Fibroblast of skin of back (primary cell): ENCODE measurements around the gene CYP4F22.

Experiments used
- DNase-seq: peaks from one replicate; pipeline ENCODE4 v3.0.0-alpha.2; 2013

The CYP4F22 gene

DNA sequence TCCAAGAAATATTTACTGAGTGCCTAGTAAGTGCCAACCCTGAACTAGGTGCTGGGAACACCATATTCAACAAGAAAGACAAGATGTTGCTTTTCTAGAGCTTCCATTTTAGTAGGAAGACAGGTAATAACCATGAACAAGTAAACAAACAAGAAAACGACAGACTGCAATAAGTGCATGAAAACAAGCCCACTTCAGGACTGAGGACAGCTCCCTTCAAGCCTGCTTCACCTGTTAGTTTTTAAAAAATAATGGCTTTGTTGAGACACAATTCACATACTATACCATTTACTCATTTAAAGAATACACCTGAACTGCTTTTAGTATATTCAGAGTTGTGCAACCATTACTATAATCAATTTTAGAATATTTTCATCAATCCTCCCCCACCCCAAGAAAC is 30.4 kb downstream of the CYP4F22 start:
- no peak for DNase-seq

DNA sequence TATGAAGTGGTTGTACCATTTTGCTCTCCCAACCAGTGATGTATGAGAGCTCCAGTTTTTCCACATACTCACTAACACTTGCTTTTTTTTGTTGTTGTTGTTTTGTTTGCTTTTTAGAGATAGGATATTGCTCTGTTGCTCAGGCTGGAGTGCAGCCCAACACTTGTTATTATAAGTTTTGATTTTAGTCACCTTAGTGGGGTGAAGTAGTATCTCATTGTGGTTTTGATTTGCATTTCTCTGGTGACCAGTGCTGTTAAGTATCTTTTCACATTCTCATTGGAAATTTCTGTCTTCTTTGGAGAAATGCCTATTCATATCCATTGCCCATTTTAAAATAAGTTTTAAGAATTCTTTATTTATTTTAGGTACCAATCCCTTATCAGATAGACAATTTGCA is 31.3 kb downstream of the CYP4F22 start:
- DNase-seq, result no peak

DNA sequence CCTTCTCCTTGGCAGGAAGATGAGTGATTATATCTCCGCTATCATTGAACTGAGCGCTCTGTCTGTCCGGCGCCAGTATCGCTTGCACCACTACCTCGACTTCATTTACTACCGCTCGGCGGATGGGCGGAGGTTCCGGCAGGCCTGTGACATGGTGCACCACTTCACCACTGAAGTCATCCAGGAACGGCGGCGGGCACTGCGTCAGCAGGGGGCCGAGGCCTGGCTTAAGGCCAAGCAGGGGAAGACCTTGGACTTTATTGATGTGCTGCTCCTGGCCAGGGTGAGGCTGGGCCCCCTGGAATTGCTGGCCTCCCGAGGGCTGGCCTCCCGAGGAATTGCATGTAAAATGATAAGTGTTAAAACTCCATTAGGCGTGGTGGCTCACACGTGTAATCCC is 32.1 kb downstream of the CYP4F22 start:
- no peak for DNase-seq

DNA sequence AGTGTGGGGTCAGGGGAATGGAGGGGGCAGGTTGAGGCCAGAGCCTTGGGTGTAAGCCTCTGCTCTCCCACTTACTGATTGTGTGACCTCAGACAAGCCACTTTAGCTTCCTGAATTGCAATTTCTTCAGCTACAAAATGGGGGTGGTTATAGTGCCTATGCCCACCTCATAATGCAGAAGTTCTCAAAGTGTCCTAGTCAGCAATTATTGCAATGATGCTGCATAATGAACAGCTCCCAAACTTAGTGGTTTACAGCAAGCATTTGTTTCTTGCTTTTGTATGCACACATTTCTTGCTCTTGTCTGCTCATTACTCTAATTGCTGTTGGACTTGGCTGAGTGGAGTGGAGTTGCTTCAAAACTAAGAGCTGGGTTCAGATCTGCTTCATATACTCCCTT is 36.0 kb downstream of the CYP4F22 start:
- no peak for DNase-seq

DNA sequence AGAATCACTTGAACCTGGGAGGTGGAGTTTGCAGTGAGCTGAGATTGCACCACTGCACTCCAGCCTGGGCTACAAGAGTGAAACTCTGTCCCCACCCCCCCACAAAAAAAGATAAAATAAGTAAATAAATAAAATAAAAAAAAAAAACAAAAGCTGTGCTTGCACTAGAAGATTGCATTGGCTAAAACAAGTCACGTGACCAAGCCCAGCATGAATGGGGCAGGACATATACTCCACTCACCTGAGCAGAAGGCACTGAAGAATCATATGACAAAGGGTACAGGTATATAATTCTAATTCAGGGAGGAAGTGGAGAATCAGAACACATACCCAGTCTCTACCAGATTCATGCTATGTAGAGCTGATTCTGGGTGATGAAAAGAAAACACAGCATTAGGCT is 36.6 kb downstream of the CYP4F22 start:
- DNase-seq, result no peak

DNA sequence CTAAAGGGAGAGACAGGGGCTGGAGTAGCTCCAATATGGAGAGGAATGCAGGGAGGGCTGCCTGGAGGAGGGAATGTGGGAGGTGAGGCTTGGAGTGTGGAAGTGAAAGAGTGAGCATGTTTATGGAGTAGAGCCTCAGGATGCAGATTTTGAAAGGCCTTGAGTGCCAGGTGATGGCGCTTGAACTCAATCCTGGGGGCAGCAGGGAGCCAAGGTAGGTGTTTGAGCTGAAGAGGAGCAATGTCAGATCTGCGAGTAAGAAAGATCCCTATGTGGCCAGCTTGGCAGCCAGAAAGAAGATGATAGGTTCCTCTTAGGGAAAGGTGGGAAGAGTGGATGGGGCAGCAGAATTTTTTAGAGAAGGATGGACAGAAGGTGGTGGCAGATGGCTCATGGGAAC is 40.3 kb downstream of the CYP4F22 start:
- no peak for DNase-seq

DNA sequence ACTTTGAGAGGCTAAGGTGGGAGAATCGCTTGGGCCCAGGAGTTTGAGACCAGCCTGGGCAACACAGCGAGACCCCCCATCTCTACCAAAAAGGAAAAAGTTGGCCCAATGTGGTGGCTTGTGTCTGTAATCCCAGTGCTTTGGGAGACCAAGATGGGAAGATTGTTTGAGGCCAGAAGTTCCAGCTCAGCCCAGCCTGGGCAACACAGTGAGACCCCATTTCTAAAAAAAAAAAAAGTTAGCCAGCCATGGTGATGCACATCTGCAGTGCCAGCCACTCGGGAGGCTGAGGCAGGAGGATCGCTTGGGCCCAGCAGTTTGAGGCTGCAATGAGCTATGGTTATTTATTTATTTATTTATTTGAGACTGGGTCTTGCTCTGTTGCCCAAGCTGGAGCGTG is 41.3 kb downstream of the CYP4F22 start:
- no peak for DNase-seq

DNA sequence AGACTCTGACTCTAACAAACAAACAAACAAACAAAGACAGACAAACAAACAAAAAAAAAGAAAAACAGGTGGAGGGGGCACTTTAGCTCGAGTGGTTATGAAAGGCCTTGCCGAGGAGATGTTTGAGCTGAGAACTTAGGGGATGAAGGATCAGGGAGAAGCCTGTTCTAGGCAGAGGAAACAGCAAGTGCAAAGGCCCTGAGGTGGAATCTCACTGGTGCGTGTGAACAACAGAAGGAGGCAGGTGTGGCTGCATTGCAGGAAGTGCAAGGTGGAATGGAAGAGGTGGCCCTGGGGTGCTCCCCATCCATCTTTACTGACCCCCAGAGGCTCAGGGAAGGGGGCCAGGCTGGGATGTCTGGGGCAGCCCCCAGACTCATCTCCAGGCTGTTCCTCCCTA is 41.9 kb downstream of the CYP4F22 start:
- no peak for DNase-seq

DNA sequence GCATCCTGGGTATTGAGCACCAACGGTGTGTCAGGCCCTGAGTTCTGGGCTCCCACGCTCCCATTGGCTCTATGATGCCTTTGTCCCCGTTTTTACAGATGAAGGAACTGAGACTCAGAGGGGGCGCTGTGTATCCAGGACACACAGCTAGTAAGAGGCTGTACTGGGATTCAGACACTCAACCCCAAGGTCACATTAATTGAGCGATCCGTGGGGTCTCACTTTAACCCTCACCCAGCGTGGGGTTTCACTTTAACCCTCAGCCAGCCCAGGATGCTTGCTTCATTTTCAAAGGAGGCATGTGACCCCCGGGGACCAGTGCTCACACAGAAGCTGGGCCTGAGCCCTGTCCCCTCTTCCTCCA is 42.6 kb downstream of the CYP4F22 start:
- no peak for DNase-seq

DNA sequence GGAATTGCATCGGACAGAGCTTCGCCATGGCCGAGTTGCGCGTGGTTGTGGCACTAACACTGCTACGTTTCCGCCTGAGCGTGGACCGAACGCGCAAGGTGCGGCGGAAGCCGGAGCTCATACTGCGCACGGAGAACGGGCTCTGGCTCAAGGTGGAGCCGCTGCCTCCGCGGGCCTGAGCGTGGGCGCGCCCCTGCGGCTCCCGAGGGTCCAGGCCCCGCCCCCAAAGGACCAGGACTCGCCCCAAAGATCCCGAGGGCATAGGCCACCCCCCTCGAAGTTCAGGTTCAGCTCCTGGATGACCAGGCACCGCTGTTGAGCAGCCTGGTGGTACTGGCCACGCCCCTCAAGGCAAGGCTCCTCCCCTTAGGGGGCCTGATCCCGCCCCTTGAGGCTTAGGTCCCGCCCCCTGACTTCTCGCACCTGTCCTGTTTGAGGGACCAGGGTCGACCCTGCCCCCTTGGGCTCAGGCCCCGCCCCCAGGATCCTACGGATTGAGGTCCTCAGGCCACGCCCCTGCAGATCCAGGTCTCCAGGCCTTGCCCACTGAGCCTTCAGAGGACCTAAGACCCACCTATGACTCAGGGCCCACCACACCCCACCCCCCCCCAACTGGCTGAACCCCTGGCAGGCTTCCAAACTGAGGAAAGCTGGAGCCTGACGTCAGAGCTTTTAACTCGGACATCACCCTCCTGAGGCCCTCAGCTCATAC is 43.1 kb downstream of the CYP4F22 start:
- peak; percentile 8 for DNase-seq

DNA sequence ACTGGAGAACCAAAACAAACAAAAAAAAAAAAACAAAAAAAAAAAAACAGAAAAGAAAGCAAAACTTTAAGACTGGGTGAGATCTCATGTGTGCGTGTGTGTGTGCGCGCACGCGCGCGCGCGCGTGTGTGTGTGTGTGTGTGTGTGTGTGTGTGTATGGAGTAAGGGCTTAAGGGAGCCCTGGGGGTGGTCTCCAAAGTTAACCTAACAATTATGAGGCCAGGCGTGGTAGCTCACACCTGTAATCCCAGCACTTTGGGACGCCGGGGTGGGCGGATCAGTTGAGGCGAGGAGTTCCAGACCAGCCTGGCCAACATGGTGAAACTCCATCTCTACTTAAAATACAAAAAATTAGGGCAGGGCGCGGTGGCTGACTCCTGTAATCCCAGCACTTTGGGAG is 46.7 kb downstream of the CYP4F22 start:
- DNase-seq, result no peak

DNA sequence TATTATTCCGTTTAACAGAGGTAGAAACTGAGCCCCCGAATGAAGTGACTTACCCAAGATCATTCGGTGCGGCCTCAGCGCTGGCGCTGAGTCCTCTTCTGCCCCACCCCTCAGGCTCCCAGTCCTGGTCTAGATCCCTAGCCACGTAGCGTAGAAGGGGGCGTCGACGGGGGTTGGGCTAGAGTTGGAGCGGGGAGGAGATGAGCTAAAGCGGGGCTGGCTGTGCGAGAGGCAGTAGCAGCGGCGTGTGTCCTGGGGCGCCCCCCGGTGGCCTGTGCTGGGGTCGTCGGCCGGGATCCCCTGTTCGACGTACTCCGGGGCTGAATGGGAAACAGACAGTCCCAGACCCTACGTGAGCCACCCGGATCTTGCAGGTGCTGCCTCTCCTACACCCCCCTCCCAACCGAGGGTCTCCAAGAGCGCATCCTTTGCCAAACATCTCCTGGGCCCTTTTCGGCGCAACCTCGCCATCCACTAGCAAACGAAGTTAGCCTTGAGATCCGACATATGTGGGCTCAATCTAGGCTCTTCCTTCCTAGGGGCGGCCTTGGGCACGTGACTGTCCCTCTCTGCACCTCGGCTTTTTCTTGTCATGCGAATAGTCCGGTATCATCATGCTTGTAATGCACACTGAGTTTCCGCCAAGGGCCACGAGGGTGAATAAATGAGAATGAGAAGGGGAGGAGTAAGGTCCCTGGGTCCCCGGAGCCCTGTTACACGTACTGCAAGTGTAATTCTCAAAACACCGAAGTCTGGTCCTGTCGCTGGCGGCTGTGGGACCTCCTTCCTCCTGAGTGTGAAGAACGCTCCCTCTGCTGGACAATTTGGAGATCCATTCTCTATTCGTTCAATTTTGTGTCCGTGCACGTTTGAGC is 47.7 kb downstream of the CYP4F22 start:
- peak; percentile 92 for DNase-seq

DNA sequence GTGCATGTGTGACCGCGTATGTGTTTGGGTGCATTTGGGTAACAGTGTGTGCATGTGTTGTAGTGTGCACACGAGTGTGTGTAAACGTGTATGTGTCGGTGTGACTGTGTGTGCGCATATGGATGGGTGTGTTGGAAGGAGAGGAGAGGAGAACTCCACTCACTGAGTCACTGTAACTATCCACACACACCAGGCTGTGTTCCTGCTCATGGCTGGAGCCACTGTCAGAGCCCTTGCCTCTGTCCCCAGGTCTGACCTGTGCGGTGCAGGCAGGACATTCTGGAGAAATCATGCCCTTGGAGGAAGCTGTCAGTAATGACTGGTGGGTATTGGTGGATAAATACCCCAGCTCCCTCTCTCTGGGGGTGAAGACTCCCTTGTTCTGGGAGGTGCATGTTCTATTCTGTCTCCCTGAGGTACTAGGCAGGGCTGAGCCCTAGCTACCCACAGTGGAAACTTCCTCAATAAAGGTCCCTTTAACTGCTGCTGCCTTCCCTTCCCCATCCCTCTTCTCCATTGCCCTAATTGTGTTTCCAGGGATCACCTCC is 48.4 kb downstream of the CYP4F22 start:
- DNase-seq, result no peak

DNA sequence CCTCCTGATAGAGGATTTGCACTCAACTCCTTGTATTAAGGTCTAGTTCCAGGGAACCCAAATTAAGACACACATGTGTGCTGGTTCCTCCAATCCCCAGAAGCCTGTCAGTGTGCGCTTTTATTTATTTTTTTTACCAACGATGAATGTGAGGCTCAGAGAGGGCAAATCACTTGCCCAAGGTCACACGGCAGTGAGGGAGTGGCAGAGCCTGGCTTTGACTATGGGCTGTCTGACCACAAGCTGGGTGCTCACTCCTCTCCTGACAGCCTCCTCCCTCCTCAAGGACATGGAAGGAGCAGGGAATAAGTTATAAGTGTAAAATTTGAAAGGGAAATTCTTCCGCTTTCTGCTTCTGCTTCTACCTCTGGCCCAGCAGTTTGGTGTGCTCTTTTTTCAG is 48.9 kb downstream of the CYP4F22 start:
- DNase-seq, result no peak

DNA sequence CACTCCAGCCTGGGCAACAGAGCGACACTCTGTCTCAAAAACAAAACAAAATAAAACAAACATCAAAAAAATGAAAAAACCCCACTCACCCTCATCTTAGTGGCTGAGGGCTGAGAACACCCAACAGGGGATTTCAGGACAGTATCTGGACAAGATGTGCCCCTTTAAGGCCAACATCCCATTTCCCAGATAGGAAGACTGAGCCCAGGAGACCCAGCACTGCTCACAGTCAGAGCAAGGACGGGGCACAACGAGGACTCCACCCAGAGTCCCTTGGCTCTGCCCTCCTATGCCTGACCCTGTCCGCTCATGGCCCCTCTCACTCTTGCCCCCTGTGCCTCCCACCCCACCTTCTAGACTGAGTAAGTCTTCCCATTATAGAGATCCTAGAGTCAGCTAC is 53.8 kb downstream of the CYP4F22 start:
- DNase-seq, result no peak

DNA sequence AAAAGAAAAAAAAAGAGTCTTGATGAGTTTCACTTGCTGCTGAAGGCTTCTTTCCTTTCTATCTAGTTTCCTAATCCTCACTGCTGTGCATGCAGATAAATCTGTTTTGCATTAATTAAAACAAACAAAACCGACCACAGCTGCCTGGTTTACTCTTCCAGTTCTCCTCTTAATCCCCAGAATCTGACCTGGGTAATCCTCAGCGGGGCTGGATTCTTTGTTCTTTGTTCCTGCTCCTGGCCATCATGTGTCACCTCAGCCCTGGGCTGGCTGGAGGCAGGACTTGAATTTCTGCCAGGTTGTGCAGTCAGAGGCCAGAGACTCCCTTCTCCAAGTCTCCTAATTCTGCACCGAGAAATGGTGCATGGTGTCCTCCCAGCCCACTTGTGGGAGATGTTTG is 54.5 kb downstream of the CYP4F22 start:
- DNase-seq, result no peak

DNA sequence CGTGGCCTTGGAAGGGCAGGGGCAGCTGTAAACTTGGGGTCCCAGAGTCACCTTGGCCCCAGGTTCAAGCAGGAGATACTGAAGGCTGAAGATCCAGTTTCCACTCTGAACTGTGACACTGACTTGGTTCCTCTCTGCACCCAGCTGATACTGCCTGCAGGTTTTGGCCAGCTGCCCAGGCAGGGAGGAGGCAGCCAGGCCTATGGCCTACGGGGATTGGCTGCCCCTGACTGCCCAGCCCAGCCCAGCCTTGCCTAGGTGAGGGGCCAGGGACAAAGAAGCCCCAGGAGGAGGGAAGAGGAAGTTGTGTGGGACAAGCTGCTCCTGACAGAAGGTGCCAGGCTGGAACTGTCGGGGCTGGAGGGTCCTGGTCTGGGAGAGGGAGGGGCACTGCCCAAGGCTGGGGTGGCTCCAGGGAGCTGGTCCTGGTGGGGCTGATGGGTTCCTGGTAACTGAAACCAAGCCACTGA is 55.0 kb downstream of the CYP4F22 start:
- DNase-seq, result no peak

DNA sequence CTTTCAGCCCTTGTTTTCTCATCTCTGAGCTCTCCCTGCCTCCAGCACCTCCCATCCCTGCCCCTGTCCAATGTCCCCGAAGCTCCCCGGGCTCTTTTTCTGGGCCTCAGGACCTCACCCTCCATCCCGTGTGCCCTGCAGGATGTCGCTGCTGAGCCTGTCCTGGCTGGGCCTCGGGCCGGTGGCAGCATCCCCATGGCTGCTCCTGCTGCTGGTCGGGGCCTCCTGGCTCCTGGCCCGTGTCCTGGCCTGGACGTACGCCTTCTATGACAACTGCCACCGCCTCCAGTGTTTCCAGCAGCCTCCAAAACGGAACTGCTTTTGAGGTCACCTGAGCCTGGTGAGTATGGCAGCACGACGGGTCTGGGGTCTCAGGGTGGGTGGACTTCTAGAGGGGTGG is 55.6 kb downstream of the CYP4F22 start:
- no peak for DNase-seq

DNA sequence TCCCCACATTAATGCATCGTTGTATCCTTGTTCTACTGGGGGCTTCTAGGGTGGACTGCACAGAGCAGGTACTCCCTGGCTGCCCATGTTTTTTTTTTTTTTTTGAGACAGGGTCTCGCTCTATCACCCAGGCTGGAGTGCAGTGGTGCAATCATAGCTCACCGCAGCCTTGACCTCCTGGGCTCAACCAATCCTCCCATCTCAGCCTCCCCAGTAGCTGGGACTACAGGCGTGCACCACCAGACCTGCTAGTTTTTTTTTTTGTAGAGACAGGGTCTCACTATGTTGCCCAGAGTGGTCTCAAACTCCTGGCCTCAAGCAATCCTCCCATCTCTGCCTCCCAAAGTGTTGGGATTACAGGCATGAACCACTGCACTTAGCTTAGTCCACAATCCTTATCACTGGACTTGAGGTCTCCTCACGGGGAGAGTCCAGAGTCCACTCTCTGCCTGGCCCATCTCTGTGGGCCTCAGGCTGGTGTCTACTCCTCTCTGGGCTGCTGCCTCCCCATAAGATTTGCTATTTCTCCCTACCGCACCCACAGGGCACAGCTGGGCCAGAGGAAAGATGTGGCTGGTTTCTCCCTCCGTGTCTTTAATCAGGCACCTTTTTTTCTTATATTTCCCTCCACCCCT is 56.3 kb downstream of the CYP4F22 start:
- no peak for DNase-seq

DNA sequence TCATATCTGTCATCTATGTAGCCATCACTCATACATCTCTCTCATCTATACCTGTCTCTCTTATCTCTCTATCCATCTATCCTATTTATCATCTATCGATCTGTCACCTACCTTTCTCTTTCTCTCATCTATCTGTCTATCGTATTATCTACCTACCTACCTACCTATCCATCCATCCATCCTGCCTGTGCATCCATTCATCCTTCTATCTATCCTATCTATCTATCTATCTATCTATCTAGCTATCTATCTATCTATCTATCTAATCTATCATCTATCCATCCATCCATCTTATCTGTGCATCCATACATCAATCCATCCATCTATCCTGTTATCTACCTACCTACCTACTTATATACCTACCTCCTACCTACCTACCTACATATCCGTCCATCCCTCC is 62.1 kb downstream of the CYP4F22 start:
- DNase-seq, result no peak

DNA sequence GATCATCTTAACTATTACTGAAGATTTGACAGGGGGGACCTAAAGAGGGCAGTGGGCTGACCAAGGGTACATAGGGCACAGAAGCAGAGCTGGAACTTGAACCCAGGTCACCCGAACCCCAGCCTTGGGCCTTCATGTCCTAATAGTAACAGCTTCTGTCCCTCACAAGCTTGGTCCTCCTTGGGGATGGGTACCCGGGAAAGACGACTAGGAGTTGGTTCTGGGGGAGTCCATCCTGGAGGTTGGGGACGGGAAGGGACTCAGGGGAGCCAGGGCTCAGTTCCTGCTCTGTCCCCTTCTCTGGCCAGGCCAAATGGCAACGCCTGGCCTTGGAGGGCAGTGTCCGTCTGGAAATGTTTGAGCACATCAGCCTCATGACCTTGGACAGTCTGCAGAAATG is 67.1 kb downstream of the CYP4F22 start:
- DNase-seq, result no peak

DNA sequence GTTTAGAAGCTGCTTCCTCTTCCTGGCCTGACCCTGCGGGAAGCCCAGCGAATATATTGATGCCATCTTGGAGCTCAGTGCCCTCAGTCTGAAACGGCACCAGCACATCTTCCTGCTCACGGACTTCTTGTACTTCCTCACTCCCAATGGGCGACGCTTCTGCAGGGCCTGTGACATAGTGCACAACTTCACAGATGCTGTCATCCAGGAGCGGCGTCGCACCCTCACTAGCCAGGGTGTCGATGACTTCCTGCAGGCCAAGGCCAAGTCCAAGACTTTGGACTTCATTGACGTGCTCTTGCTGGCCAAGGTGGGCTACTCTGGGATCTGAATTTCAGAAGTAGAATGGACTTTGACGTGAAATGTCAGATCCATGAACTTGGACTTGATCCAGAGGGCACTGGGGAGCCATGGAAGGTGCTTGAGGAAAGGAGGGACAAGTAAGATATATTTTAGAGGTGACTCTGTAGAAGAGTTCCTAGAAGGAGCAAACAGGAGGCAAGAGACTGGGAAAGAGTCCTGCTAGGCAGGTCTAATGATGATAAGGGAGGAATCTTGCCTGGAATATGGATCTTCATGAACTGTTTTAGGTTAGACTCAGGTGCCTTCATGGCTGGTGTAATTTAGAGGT is 68.3 kb downstream of the CYP4F22 start:
- DNase-seq, result no peak

DNA sequence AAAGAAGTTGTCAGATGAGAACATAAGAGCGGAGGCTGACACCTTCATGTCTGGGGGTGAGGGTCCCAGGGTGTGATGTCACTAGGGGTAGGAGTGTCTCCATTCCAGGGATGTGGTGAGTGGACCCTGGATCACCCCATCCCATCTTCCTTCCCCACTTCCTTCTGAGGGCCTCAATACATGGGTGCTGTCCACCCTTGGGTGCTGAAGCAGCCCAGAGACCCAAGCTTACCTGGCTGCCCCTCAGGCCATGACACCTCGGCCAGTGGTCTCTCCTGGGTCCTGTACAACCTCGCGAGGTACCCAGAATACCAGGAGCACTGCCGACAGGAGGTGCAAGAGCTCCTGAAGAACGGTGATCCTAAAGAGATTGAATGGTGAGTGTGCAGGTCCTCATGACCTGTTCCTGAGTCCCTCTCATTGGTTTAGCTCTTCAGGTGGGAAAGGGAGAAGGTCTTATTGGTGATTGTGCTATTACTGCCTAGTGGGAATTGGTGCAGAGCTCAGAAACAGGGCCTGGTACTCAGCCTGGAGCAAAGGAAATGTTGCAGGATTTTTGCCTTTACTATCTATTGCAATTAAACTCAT is 69.0 kb downstream of the CYP4F22 start:
- no peak for DNase-seq
